Fibroblast of skin of right quadriceps (primary cell): ENCODE measurements around the gene PC.
A peak's percentile ranks its signal among the peaks of the same experiment; 100 is the strongest.

Experiments
- DNase-seq: peaks from one replicate; pipeline ENCODE4 v3.0.0-alpha.2; 2013

PC gene

GRCh38 chr11:66953081-66953833 lies 4.9 kb downstream of the PC start:
- DNase-seq = no peak

GRCh38 chr11:66951927-66952337 lies 6.3 kb downstream of the PC start:
- DNase-seq = peak; percentile 32

- DNase-seq = no peak
These were observed 7.0 kb downstream of the PC start for GRCh38 chr11:66951135-66951534.

- peak; percentile 76 for DNase-seq
These were observed 8.1 kb downstream of the PC start for GRCh38 chr11:66950112-66950535.

GRCh38 chr11:66938582-66939135 lies 19.5 kb downstream of the PC start:
- no peak for DNase-seq

GRCh38 chr11:66937193-66937733 lies 20.9 kb downstream of the PC start:
- no peak for DNase-seq

GRCh38 chr11:66936311-66936711 lies 21.9 kb downstream of the PC start:
- DNase-seq = peak; percentile 78

- peak; percentile 66 for DNase-seq
These were observed 23.0 kb downstream of the PC start for GRCh38 chr11:66934950-66935779.

GRCh38 chr11:66933531-66933930 lies 24.7 kb downstream of the PC start:
- peak; percentile 58 for DNase-seq

- DNase-seq = no peak
These were observed 25.6 kb downstream of the PC start for GRCh38 chr11:66932543-66932942.

- DNase-seq = no peak
These were observed 28.4 kb downstream of the PC start for GRCh38 chr11:66929753-66930152.

- no peak for DNase-seq
These were observed 33.9 kb downstream of the PC start for GRCh38 chr11:66924272-66924671.

- no peak for DNase-seq
These were observed 35.6 kb downstream of the PC start for GRCh38 chr11:66922551-66922950.

GRCh38 chr11:66920978-66921784 lies 37.0 kb downstream of the PC start:
- DNase-seq = no peak

GRCh38 chr11:66919923-66920322 lies 38.3 kb downstream of the PC start:
- DNase-seq = no peak

GRCh38 chr11:66918741-66919140 lies 39.4 kb downstream of the PC start:
- no peak for DNase-seq

GRCh38 chr11:66915866-66916265 lies 42.3 kb downstream of the PC start:
- DNase-seq = no peak

GRCh38 chr11:66915046-66915832 lies 42.9 kb downstream of the PC start:
- no peak for DNase-seq

- DNase-seq = no peak
These were observed 43.7 kb downstream of the PC start for GRCh38 chr11:66914505-66914904.

GRCh38 chr11:66912911-66913310 lies 45.3 kb downstream of the PC start:
- no peak for DNase-seq

- no peak for DNase-seq
These were observed 45.8 kb downstream of the PC start for GRCh38 chr11:66912361-66912760.

GRCh38 chr11:66910669-66911068 lies 47.5 kb downstream of the PC start:
- no peak for DNase-seq
